K562 (cell line): Measurements from ENCODE around the gene RECK. TPM values are rescaled to one million over a fixed set of nuclear protein-coding genes. Genes with fewer than 3 reads are reported as not detected.

Experiments used
- ATF3 ChIP-seq, 2 experiments: fragments of 450-650 bp in 1 of 2; sonication (generic) in 1 of 2; formaldehyde crosslinking in 1 of 2; IDR thresholded peaks in 1 of 2; conservative IDR thresholded peaks in 1 of 2; 2 replicates each; pipeline versions ENCODE4 v1.6.1 to v1.8.1; 2016 to 2023; ENCODE audit warnings: mild to moderate bottlenecking in 2 of 2, moderate library complexity in 2 of 2, inconsistent platforms in 1 of 2, missing genetic modification reagents in 1 of 2
- C11orf30 ChIP-seq: fragments of 450-650 bp; IDR thresholded peaks from 2 replicates; pipeline ENCODE4 v1.6.1; 2016; ENCODE audit warnings: low read depth, mild to moderate bottlenecking
- CBFA2T2 ChIP-seq: fragments of 450-650 bp; conservative IDR thresholded peaks from 2 replicates; pipeline ENCODE4 v1.6.1; 2017; ENCODE audit warnings: mild to moderate bottlenecking
- CCNT2 ChIP-seq: IDR thresholded peaks from 2 replicates; pipeline ENCODE4 v1.6.1; 2011; ENCODE audit warnings: borderline replicate concordance, low read depth, mild to moderate bottlenecking, moderate library complexity, mixed read lengths, low read length; ENCODE audit not compliant: insufficient read length; ENCODE audit errors: extremely low read depth
- CEBPZ ChIP-seq: fragments of 150-350 bp; IDR thresholded peaks from 2 replicates; pipeline ENCODE4 v1.6.1; 2014; ENCODE audit warnings: low read depth, mild to moderate bottlenecking, low read length, borderline replicate concordance
- GABPA ChIP-seq: fragments of 200-800 bp; sonication (Bioruptor generic); conservative IDR thresholded peaks from 2 replicates; pipeline ENCODE4 v1.6.1; 2016; ENCODE audit warnings: low read depth, missing genetic modification characterization, missing compliant biosample characterization
- HDAC1 ChIP-seq, 2 experiments: fragments of 450-650 bp; IDR thresholded peaks; 2 replicates each; pipeline ENCODE4 v1.6.1; 2016 to 2017; ENCODE audit warnings: inconsistent platforms in 1 of 2, mild to moderate bottlenecking in 1 of 2, moderate library complexity in 1 of 2
- HMGXB4 ChIP-seq: sonication (generic); formaldehyde crosslinking; IDR thresholded peaks from 2 replicates; pipeline ENCODE4 v1.8.1; 2023; ENCODE audit warnings: mild to moderate bottlenecking, missing genetic modification reagents
- PCBP1 ChIP-seq: fragments of 200-400 bp; formaldehyde crosslinking; IDR thresholded peaks from 2 replicates; pipeline ENCODE4 v1.6.1; 2018; ENCODE audit warnings: mild to moderate bottlenecking, low read depth, low read length; ENCODE audit not compliant: poor library complexity, severe bottlenecking
- PURB ChIP-seq: sonication (generic); formaldehyde crosslinking; IDR thresholded peaks from 2 replicates; pipeline ENCODE4 v1.9.0; 2021; ENCODE audit warnings: low read depth, mild to moderate bottlenecking, missing genetic modification reagents
- RB1 ChIP-seq: fragments of 450-650 bp; IDR thresholded peaks from 2 replicates; pipeline ENCODE4 v1.6.1; 2017; ENCODE audit warnings: low read depth, mild to moderate bottlenecking
- SMARCC2 ChIP-seq: fragments of 450-650 bp; IDR thresholded peaks from 2 replicates; pipeline ENCODE4 v1.6.1; 2017; ENCODE audit warnings: antibody characterized with exemption, moderate library complexity, mild to moderate bottlenecking, low read depth
- STAT5B ChIP-seq: fragments of 250-450 bp; sonication (Bioruptor Pico); IDR thresholded peaks from 2 replicates; pipeline ENCODE4 v1.8.0; 2021; ENCODE audit warnings: mild to moderate bottlenecking, inconsistent platforms
- TEAD1 ChIP-seq, 2 experiments: fragments of 450-650 bp in 1 of 2; sonication (generic) in 1 of 2; formaldehyde crosslinking; IDR thresholded peaks; 2 replicates each; pipeline versions ENCODE4 v1.4.0 to v1.8.0; 2020 to 2022; ENCODE audit warnings: mild to moderate bottlenecking in 2 of 2, missing genetic modification reagents in 1 of 2
- TEAD4 ChIP-seq, 2 experiments: sonication (generic) in 1 of 2; formaldehyde crosslinking in 1 of 2; IDR thresholded peaks; 2 replicates each; pipeline versions ENCODE4 v1.6.1 to v1.8.0; 2012 to 2022; ENCODE audit warnings: borderline replicate concordance in 1 of 2, inconsistent platforms in 1 of 2, low read length in 1 of 2, mild to moderate bottlenecking in 1 of 2, missing genetic modification reagents in 1 of 2
- ZNF644 ChIP-seq: fragments of 200-800 bp; sonication (Bioruptor generic); IDR thresholded peaks from 2 replicates; pipeline ENCODE4 v1.6.1; 2016; ENCODE audit warnings: low read depth, missing genetic modification characterization, missing compliant biosample characterization
- ZNF780A ChIP-seq: fragments of 250-450 bp; sonication (Bioruptor Pico); IDR thresholded peaks from 2 replicates; pipeline ENCODE4 v1.5.0; 2021; ENCODE audit warnings: mild to moderate bottlenecking
- ZZZ3 ChIP-seq: fragments of 450-650 bp; IDR thresholded peaks from 2 replicates; pipeline ENCODE4 v1.6.1; 2016; ENCODE audit warnings: antibody characterized with exemption, mild to moderate bottlenecking, moderate library complexity
- polyA plus RNA-seq, 8 experiments: library from polyadenylated mRNA; depleted of rRNA in 4 of 8; stranded (reverse) in 5 of 8; unstranded in 3 of 8; fragments of >200 nt; fragmentation: Nextera tagmentation in 2 of 8; fragmentation: Illumina TruSeq in 1 of 8; extraction: Ambion mirVana in 2 of 8; extraction: Trizol in 1 of 8; gene quantifications; 2 replicates each; pipeline versions ENCODE4 v1.2.1 to v1.2.3, GENCODE V29; 2011 to 2014; ENCODE audit warnings: inconsistent platforms in 1 of 8, missing spikeins in 1 of 8
- total RNA-seq, 7 experiments: library from RNA; depleted of rRNA in 6 of 7; stranded (reverse); fragments of >200 nt in 6 of 7; fragmentation: Illumina TruSeq in 2 of 7; extraction: Trizol in 2 of 7; gene quantifications; 2 replicates each; pipeline versions ENCODE4 v1.2.1 to v1.2.3, GENCODE V29; 2011 to 2021; ENCODE audit warnings: low replicate concordance in 1 of 7

Gene RECK
- total and polyA plus RNA-seq, 9 of the 15 experiments (the other 6 are each of a cell fraction or from before 2014, with no cell fraction given), result 0.04 to 0.36 (median 0.16) TPM

- peak; percentile 70 for TF ChIP-seq TEAD4 (IDR thresholded peaks at IDR 0.05; ENCODE audit: low read length)
- TF ChIP-seq TEAD4 (CRISPR knock-in tag; IDR thresholded peaks at IDR 0.05; ENCODE audit: borderline replicate concordance), result no peak
- TF ChIP-seq CEBPZ, result no peak
- peak in 1 of 2 experiments; percentile 72; a peak in 2 of 4 replicates for TF ChIP-seq HDAC1 (IDR thresholded peaks at IDR 0.05)
- no peak for TF ChIP-seq PCBP1
- TF ChIP-seq ZZZ3, result no peak
- no peak for TF ChIP-seq SMARCC2
- no peak for TF ChIP-seq ZNF644 (tag)
- TF ChIP-seq HMGXB4 (CRISPR knock-in tag), result no peak
- no peak for TF ChIP-seq STAT5B (CRISPR knock-in tag)
- no peak for TF ChIP-seq RB1
- TF ChIP-seq ZNF780A, result no peak
- no peak for TF ChIP-seq PURB (CRISPR knock-in tag)
- TF ChIP-seq TEAD1 (CRISPR knock-in tag; IDR thresholded peaks at IDR 0.05), result peak in 1 of 2 experiments; percentile 94; a peak in 2 of 4 replicates
- TF ChIP-seq GABPA (tag), result no peak
- TF ChIP-seq CCNT2, result peak; percentile 20
- peak; percentile 49 for TF ChIP-seq CBFA2T2
- peak; percentile 44; the same call in 1 of the 2 replicates for TF ChIP-seq ATF3 (IDR thresholded peaks at IDR 0.05)
- no peak for TF ChIP-seq ATF3 (CRISPR knock-in tag; conservative IDR thresholded peaks at IDR 0.05)
- no peak for TF ChIP-seq C11orf30
Measured at GRCh38 chr9:36101916-36102741, 65.4 kb downstream of the RECK start (continued).
